WI38 (cell line): Measurements from ENCODE around the gene XK.

Source experiments
- H3K4me3 ChIP-seq: 2 replicates; pipeline ENCODE4 v1.5.1; 2011; ENCODE audit warnings: low read depth, mild to moderate bottlenecking, control low read depth, low read length
- CTCF ChIP-seq: IDR thresholded peaks from 2 replicates; pipeline ENCODE4 v1.5.1; 2012; ENCODE audit warnings: low read depth, mild to moderate bottlenecking, control low read depth, low read length

The XK gene

GRCh38 chrX:37697169-37697760 lies 11.7 kb downstream of the XK start:
- no peak for TF ChIP-seq CTCF
- no peak overlapping the region for H3K4me3 ChIP-seq

- no peak for TF ChIP-seq CTCF
- no peak overlapping the region for H3K4me3 ChIP-seq
Measured at GRCh38 chrX:37701588-37701987, 16.0 kb downstream of the XK start.

- H3K4me3 ChIP-seq: no peak overlapping the region
- no peak for TF ChIP-seq CTCF
Measured at GRCh38 chrX:37711991-37712390, 26.4 kb downstream of the XK start.

GRCh38 chrX:37712458-37712857 lies 26.9 kb downstream of the XK start:
- no peak overlapping the region for H3K4me3 ChIP-seq
- no peak for TF ChIP-seq CTCF

- TF ChIP-seq CTCF: no peak
Measured at GRCh38 chrX:37714479-37714878, 28.9 kb downstream of the XK start.

GRCh38 chrX:37716602-37717001 lies 31.0 kb downstream of the XK start:
- no peak overlapping the region for H3K4me3 ChIP-seq
- TF ChIP-seq CTCF: no peak

More at GRCh38 chrX:37714479-37714878, 28.9 kb downstream of the XK start:
- no peak overlapping the region for H3K4me3 ChIP-seq

- H3K4me3 ChIP-seq: no peak overlapping the region
- no peak for TF ChIP-seq CTCF
Measured at GRCh38 chrX:37717708-37718107, 32.1 kb downstream of the XK start.
